Hepatocyte (in vitro differentiated cells): ENCODE measurements around the gene SLC37A1. TPM values are rescaled to one million over a fixed set of nuclear protein-coding genes. Genes with fewer than 3 reads are reported as not detected.
A peak's percentile ranks its signal among the peaks of the same experiment; 100 is the strongest.

Experiments used
- DNase-seq: peaks from one replicate; pipeline ENCODE4 v3.0.0-alpha.2; 2016; ENCODE audit warnings: low spot score
- H2AFZ ChIP-seq: fragments of 200-600 bp; sonication (generic); 2 replicates; pipeline ENCODE4 v1.6.0; 2016; ENCODE audit warnings: antibody characterized with exemption, mild to moderate bottlenecking
- H3K27ac ChIP-seq: fragments of 200-600 bp; sonication (generic); 2 replicates; pipeline ENCODE4 v1.5.1; 2016; ENCODE audit warnings: mild to moderate bottlenecking
- H3K27me3 ChIP-seq: fragments of 200-600 bp; sonication (generic); 2 replicates; pipeline ENCODE4 v1.6.1; 2016
- H3K36me3 ChIP-seq: fragments of 200-600 bp; sonication (generic); replicated peaks from 2 replicates; pipeline ENCODE4 v1.5.1; 2016; ENCODE audit warnings: low read depth; ENCODE audit not compliant: insufficient read depth
- H3K4me1 ChIP-seq: fragments of 200-600 bp; sonication (generic); 2 replicates; pipeline ENCODE4 v1.5.1; 2016; ENCODE audit warnings: mild to moderate bottlenecking, moderate library complexity; ENCODE audit not compliant: insufficient read depth
- H3K4me2 ChIP-seq: fragments of 200-600 bp; sonication (generic); 2 replicates; pipeline ENCODE4 v1.6.0; 2016
- H3K4me3 ChIP-seq: fragments of 200-600 bp; sonication (generic); 2 replicates; pipeline ENCODE4 v1.5.1; 2016; ENCODE audit warnings: mild to moderate bottlenecking
- H3K79me2 ChIP-seq: fragments of 200-600 bp; sonication (generic); 2 replicates; pipeline ENCODE4 v1.6.0; 2017; ENCODE audit warnings: mild to moderate bottlenecking
- H3K9me2 ChIP-seq: fragments of 200-600 bp; sonication (generic); replicated peaks from 2 replicates; pipeline ENCODE4 v1.6.0; 2017; ENCODE audit warnings: mild to moderate bottlenecking; ENCODE audit not compliant: insufficient read depth
- H3K9me3 ChIP-seq: fragments of 200-600 bp; sonication (generic); 2 replicates; pipeline ENCODE4 v1.5.1; 2016; ENCODE audit warnings: low read depth, mild to moderate bottlenecking
- H4K20me1 ChIP-seq: fragments of 200-600 bp; sonication (generic); 2 replicates; pipeline ENCODE4 v1.6.0; 2016; ENCODE audit warnings: mild to moderate bottlenecking; ENCODE audit not compliant: insufficient read depth, poor library complexity, severe bottlenecking
- CTCF ChIP-seq: fragments of 200-600 bp; sonication (generic); IDR thresholded peaks from 2 replicates; pipeline ENCODE4 v1.5.1; 2016; ENCODE audit warnings: antibody characterized with exemption, mild to moderate bottlenecking; ENCODE audit not compliant: poor library complexity
- EZH2 ChIP-seq: fragments of 200-600 bp; sonication (generic); IDR thresholded peaks from 2 replicates; pipeline ENCODE4 v1.6.1; 2016; ENCODE audit warnings: antibody characterized with exemption, mild to moderate bottlenecking, borderline replicate concordance
- EZH2phosphoT487 ChIP-seq: fragments of 200-600 bp; sonication (generic); IDR thresholded peaks from one replicate; pipeline ENCODE4 v1.6.1; 2018; ENCODE audit warnings: antibody characterized with exemption, mild to moderate bottlenecking, low read depth, moderate library complexity; ENCODE audit not compliant: unreplicated experiment, severe bottlenecking
- WGBS: methylation state at CpG from one replicate; pipeline ENCODE4 v1.1.6; 2016; ENCODE audit warnings: low lambda C conversion rate; ENCODE audit errors: missing lambda C conversion rate; 5-methylcytosine and 5-hydroxymethylcytosine counted together
- polyA plus RNA-seq: library from polyadenylated mRNA; unstranded; fragments of >200 nt; fragmentation: Nextera tagmentation; extraction: Ambion mirVana; gene quantifications from 2 replicates; pipeline ENCODE4 v1.2.1, GENCODE V29; 2016
- total RNA-seq: library from RNA; depleted of rRNA; stranded (reverse); fragments of >200 nt; gene quantifications from 2 replicates; pipeline ENCODE4 v1.2.3, GENCODE V29; 2014

The SLC37A1 gene
- total and polyA plus RNA-seq, 2 experiments from 2014 or later: 17.9 to 18.5 TPM

- no peaks in the 10 kb centered on the region for H3K9me3 ChIP-seq
- H3K36me3 ChIP-seq: no peaks in the 10 kb centered on the region
- H3K9me2 ChIP-seq: no peaks in the 10 kb centered on the region
- WGBS: 88% methylated on average over 7 of the region's 7 CpGs
- no peaks in the 10 kb centered on the region for H4K20me1 ChIP-seq
- peaks cover 78% of the 10 kb centered on the region for H3K79me2 ChIP-seq
- H3K4me1 ChIP-seq: peaks cover 37% of the 10 kb centered on the region
- H3K27ac ChIP-seq: no peak overlapping the region
- no peak for TF ChIP-seq EZH2
- TF ChIP-seq CTCF: no peak
- no peak for TF ChIP-seq EZH2phosphoT487
- DNase-seq: no peak
- H3K4me3 ChIP-seq: no peak overlapping the region
- no peaks in the 10 kb centered on the region for H3K27me3 ChIP-seq
- H2AFZ ChIP-seq: no peak overlapping the region
- no peak overlapping the region for H3K4me2 ChIP-seq
These were observed 5.0 kb downstream of the SLC37A1 start for GRCh38 chr21:42518626-42519025.

- TF ChIP-seq EZH2phosphoT487 (no peak), CTCF (peak; percentile 6), EZH2 (no peak)
- DNase-seq: no peak
- H3K9me3 ChIP-seq: no peaks in the 10 kb centered on the region
- 81% methylated on average over 18 of the region's 18 CpGs for WGBS
- no peaks in the 10 kb centered on the region for H3K27me3 ChIP-seq
- no peaks in the 10 kb centered on the region for H3K36me3 ChIP-seq
- H3K4me1 ChIP-seq: peaks cover 48% of the 10 kb centered on the region
- H4K20me1 ChIP-seq: no peaks in the 10 kb centered on the region
- no peak overlapping the region for H2AFZ ChIP-seq
- no peak overlapping the region for H3K27ac ChIP-seq
- H3K4me2 ChIP-seq: no peak overlapping the region
- H3K9me2 ChIP-seq: no peaks in the 10 kb centered on the region
- no peak overlapping the region for H3K4me3 ChIP-seq
- H3K79me2 ChIP-seq: peaks cover 60% of the 10 kb centered on the region
These were observed 7.1 kb downstream of the SLC37A1 start for GRCh38 chr21:42520628-42521253.

GRCh38 chr21:42521384-42521783, 7.7 kb downstream of the SLC37A1 start:
- no peaks in the 10 kb centered on the region for H4K20me1 ChIP-seq
- no peak overlapping the region for H3K4me2 ChIP-seq
- no peak for TF ChIP-seq EZH2
- no peak for TF ChIP-seq EZH2phosphoT487
- no peak for TF ChIP-seq CTCF
- WGBS: 85% methylated on average over 1 of the region's 1 CpG
- H3K36me3 ChIP-seq: no peaks in the 10 kb centered on the region
- H3K9me2 ChIP-seq: no peaks in the 10 kb centered on the region
- H3K79me2 ChIP-seq: peaks cover 59% of the 10 kb centered on the region
- H3K9me3 ChIP-seq: no peaks in the 10 kb centered on the region
- H2AFZ ChIP-seq: no peak overlapping the region
- no peak overlapping the region for H3K27ac ChIP-seq
- peaks cover 49% of the 10 kb centered on the region for H3K4me1 ChIP-seq
- H3K4me3 ChIP-seq: no peak overlapping the region
- H3K27me3 ChIP-seq: no peaks in the 10 kb centered on the region
- DNase-seq: no peak

- H2AFZ ChIP-seq: no peak overlapping the region
- no peaks in the 10 kb centered on the region for H3K27me3 ChIP-seq
- H3K9me3 ChIP-seq: no peaks in the 10 kb centered on the region
- no peaks in the 10 kb centered on the region for H3K36me3 ChIP-seq
- H3K79me2 ChIP-seq: peaks cover 59% of the 10 kb centered on the region
- DNase-seq: no peak
- H3K4me1 ChIP-seq: peaks cover 49% of the 10 kb centered on the region
- no peak overlapping the region for H3K4me2 ChIP-seq
- no peaks in the 10 kb centered on the region for H3K9me2 ChIP-seq
- no peaks in the 10 kb centered on the region for H4K20me1 ChIP-seq
- H3K4me3 ChIP-seq: no peak overlapping the region
- no peak overlapping the region for H3K27ac ChIP-seq
- WGBS: 95% methylated on average over 6 of the region's 6 CpGs
- no peak for TF ChIP-seq EZH2
- no peak for TF ChIP-seq CTCF
- TF ChIP-seq EZH2phosphoT487: no peak
These were observed 8.2 kb downstream of the SLC37A1 start for GRCh38 chr21:42521805-42522204.
